GM18498 (cell line): ENCODE data around the gene ZNF765.
"Not testable (repeated sequence)": the region's sequence is repeated elsewhere in the genome, so short reads cannot be mapped to it uniquely, and the experiment has no call there.

ENCODE experiments used
- ATAC-seq: cut with Tn5 transposase; IDR thresholded peaks from one replicate; pipeline ENCODE4 v1.9.1; 2021; ENCODE audit warnings: mild to moderate bottlenecking, moderate library complexity; ENCODE audit not compliant: unreplicated experiment

The ZNF765 gene

GRCh38 chr19:53394974-53395839 is at the start of gene ZNF765:
Gene ZNF765, plus strand, starts transcription at chr19:53395149. Its CDS starts 2,867 bp downstream, at chr19:53398016.
- ATAC-seq, result peak; percentile 94

GRCh38 chr19:53355739-53356138 is 39.2 kb upstream of the ZNF765 start:
- no peak for ATAC-seq

GRCh38 chr19:53357821-53358581 is 36.9 kb upstream of the ZNF765 start:
- no peak for ATAC-seq

GRCh38 chr19:53360056-53360455 is 34.9 kb upstream of the ZNF765 start:
- ATAC-seq, result not testable (repeated sequence)

GRCh38 chr19:53365134-53365898 is 29.6 kb upstream of the ZNF765 start, which contains the start of gene ZNF525:
Gene ZNF525, plus strand, starts transcription at chr19:53365705. Its CDS starts 6,577 bp downstream, at chr19:53372282.
- ATAC-seq, result peak; percentile 98

- ATAC-seq, result peak; percentile 53
Observed at GRCh38 chr19:53365899-53366493, 29.0 kb upstream of the ZNF765 start.

- ATAC-seq, result no peak
Observed at GRCh38 chr19:53372196-53372595, 22.8 kb upstream of the ZNF765 start.

- no peak for ATAC-seq
Observed at GRCh38 chr19:53374288-53374687, 20.7 kb upstream of the ZNF765 start.

GRCh38 chr19:53374743-53375142 is 20.2 kb upstream of the ZNF765 start:
- no peak for ATAC-seq

- no peak for ATAC-seq
Observed at GRCh38 chr19:53381376-53381775, 13.6 kb upstream of the ZNF765 start.

GRCh38 chr19:53388168-53388567 is 6.8 kb upstream of the ZNF765 start:
- no peak for ATAC-seq

- ATAC-seq, result no peak
Observed at GRCh38 chr19:53388904-53389303, 6.0 kb upstream of the ZNF765 start.

- no peak for ATAC-seq
Observed at GRCh38 chr19:53389571-53389970, 5.4 kb upstream of the ZNF765 start.

- ATAC-seq, result no peak
Observed at GRCh38 chr19:53389978-53390377, 5.0 kb upstream of the ZNF765 start.

- no peak for ATAC-seq
Observed at GRCh38 chr19:53394522-53394973, 401 bp upstream of the ZNF765 start.

- not testable (repeated sequence) for ATAC-seq
Observed at GRCh38 chr19:53395840-53396524, 1.0 kb downstream of the ZNF765 start.

- no peak for ATAC-seq
Observed at GRCh38 chr19:53396525-53396868, 1.5 kb downstream of the ZNF765 start.

- ATAC-seq, result not testable (repeated sequence)
Observed at GRCh38 chr19:53397918-53398317, 3.0 kb downstream of the ZNF765 start.

- no peak for ATAC-seq
Observed at GRCh38 chr19:53409505-53410204, 14.7 kb downstream of the ZNF765 start.
